Measurements from ENCODE around the gene RSAD1.

The RSAD1 gene

DNA sequence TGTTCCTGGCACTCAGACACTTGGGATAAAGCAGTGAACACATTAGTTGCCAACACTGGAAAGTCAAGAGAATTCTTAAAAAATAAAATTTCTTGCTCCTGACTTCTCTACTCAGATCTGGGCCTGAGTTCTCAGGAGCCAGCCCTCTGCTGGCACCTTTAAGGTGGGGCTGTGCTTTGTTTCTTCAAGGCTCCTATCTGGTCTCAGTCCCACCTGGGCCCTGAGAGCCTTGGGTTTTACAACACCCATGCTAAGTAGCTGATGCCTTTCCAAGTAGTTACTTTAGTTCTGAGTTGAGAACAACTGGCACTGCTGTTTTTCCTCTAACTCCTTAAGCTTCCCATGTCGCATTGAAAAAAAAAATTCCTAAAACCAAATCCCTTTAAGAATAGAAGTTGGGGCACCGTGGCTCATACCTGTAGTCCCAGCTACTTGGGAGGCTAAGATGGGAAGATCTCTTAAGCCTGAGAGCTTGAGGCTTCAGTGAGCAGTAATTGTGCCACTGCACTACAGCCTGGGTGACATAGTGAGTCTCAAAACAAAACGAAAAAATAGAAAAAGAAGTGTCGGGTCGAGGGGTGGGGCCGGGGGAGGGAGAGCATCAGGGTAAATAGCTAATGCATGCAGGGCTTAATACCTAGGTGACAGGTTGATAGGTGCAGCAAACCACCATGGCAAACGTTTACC lies 26.6 kb upstream of the RSAD1 start:
- H3K27ac ChIP-seq: no peak overlapping the region
- no peak for TF ChIP-seq ZFX (IDR thresholded peaks at IDR 0.05; ENCODE audit: borderline replicate concordance)
- TF ChIP-seq, protein P1, sequence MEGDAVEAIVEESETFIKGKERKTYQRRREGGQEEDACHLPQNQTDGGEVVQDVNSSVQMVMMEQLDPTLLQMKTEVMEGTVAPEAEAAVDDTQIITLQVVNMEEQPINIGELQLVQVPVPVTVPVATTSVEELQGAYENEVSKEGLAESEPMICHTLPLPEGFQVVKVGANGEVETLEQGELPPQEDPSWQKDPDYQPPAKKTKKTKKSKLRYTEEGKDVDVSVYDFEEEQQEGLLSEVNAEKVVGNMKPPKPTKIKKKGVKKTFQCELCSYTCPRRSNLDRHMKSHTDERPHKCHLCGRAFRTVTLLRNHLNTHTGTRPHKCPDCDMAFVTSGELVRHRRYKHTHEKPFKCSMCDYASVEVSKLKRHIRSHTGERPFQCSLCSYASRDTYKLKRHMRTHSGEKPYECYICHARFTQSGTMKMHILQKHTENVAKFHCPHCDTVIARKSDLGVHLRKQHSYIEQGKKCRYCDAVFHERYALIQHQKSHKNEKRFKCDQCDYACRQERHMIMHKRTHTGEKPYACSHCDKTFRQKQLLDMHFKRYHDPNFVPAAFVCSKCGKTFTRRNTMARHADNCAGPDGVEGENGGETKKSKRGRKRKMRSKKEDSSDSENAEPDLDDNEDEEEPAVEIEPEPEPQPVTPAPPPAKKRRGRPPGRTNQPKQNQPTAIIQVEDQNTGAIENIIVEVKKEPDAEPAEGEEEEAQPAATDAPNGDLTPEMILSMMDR (IDR thresholded peaks at IDR 0.05): no peak

- TF ChIP-seq, protein P1 (IDR thresholded peaks at IDR 0.05): no peak
- TF ChIP-seq ZFX (IDR thresholded peaks at IDR 0.05; ENCODE audit: borderline replicate concordance): no peak
- H3K27ac ChIP-seq: no peak overlapping the region
Observed at GRCh38 chr17:50452630-50453300, 25.9 kb upstream of the RSAD1 start.

DNA sequence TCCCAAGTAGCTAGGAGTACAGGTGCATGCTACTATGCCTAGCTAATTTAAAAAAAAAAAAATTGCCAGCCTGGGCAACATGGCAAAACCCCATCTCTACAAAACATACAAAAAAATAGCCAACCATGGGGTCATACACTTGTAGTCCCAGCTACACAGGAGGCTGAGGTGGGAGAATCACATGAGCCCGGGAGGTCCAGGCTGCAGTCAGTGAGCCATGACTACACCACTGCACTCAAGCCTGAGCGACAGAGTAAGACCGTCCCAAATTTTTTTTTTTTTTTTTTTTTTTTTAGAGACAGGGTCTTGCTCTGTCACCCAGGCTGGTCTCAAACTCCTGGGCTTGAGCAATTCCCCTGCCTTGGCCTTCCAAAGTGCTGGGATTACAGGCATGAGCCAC lies 24.8 kb upstream of the RSAD1 start:
- no peak overlapping the region for H3K27ac ChIP-seq
- TF ChIP-seq, protein P1 (IDR thresholded peaks at IDR 0.05): no peak
- no peak for TF ChIP-seq ZFX (IDR thresholded peaks at IDR 0.05; ENCODE audit: borderline replicate concordance)

GRCh38 chr17:50457621-50458020 lies 21.0 kb upstream of the RSAD1 start:
- no peak for TF ChIP-seq ZFX (IDR thresholded peaks at IDR 0.05; ENCODE audit: borderline replicate concordance)
- TF ChIP-seq, protein P1 (IDR thresholded peaks at IDR 0.05): no peak

DNA sequence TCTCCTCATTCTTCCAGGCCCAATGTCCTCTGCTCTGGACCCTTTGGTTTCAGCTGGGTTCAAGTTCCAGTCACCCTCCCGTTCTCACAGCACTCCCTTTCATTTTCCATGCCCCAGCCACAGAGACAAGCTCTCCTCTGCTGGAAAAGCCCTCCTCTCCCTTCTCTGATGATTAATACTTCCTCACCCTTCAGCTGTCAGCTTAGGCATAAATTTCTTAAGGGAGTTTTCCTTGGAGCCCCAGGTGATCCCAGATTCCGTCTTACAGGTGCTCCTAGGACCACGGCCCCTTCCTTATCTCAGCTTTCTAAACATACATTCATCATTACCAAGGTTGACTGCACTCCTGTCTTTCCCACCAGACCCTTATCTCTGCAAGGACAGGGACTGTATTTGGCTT lies 20.4 kb upstream of the RSAD1 start:
- TF ChIP-seq, protein P1 (IDR thresholded peaks at IDR 0.05): no peak
- TF ChIP-seq ZFX (IDR thresholded peaks at IDR 0.05; ENCODE audit: borderline replicate concordance): no peak

More at GRCh38 chr17:50457621-50458020, 21.0 kb upstream of the RSAD1 start:
- H3K27ac ChIP-seq: no peak overlapping the region

GRCh38 chr17:50458701-50459676 lies 19.7 kb upstream of the RSAD1 start:
- no peak overlapping the region for H3K27ac ChIP-seq
- TF ChIP-seq, protein P1 (IDR thresholded peaks at IDR 0.05): no peak
- no peak for TF ChIP-seq ZFX (IDR thresholded peaks at IDR 0.05; ENCODE audit: borderline replicate concordance)

More for the DNA sequence above, 20.4 kb upstream of the RSAD1 start:
- no peak overlapping the region for H3K27ac ChIP-seq
